ENCODE data around the gene MLC1. TPM values are rescaled to one million over a fixed set of nuclear protein-coding genes. Genes with fewer than 3 reads are reported as not detected.

MLC1 gene
- total RNA-seq, 4 donors from 2014 or later = 0.49 to 3.4 (median 0.70) TPM

- Histone ChIP-seq H3K27ac (no peak overlapping the region), H3K4me1 (peaks cover 18% of the 10 kb centered on the region), H3K36me3 (no peaks in the 10 kb centered on the region), H3K4me3 (no peak overlapping the region), H3K27me3 (peaks cover 29% of the 10 kb centered on the region), H3K9me3 (no peaks in the 10 kb centered on the region)
- no peak for DNase-seq (ENCODE audit: low spot score in 2 of 2)
- WGBS = 90% methylated on average over 3 of the region's 13 CpGs
- no peak for TF ChIP-seq EP300 (IDR thresholded peaks at IDR 0.05)
- TF ChIP-seq POLR2AphosphoS5 (IDR thresholded peaks at IDR 0.05) = no peak
- no peak for TF ChIP-seq CTCF (IDR thresholded peaks at IDR 0.05)
- TF ChIP-seq POLR2A (IDR thresholded peaks at IDR 0.05) = no peak
Observed at GRCh38 chr22:50025993-50026392, 59.2 kb downstream of the MLC1 start.

GRCh38 chr22:50022171-50022819 lies 62.9 kb downstream of the MLC1 start:
- Histone ChIP-seq H3K27me3 (peaks cover 29% of the 10 kb centered on the region), H3K36me3 (no peaks in the 10 kb centered on the region), H3K27ac (no peak overlapping the region), H3K9me3 (no peaks in the 10 kb centered on the region), H3K4me3 (no peak overlapping the region), H3K4me1 (peaks cover under 1% of the 10 kb centered on the region)
- no peak for DNase-seq (ENCODE audit: low spot score in 2 of 2)
- 82% methylated on average over 14 of the region's 14 CpGs for WGBS
- TF ChIP-seq POLR2AphosphoS5 (IDR thresholded peaks at IDR 0.05) (no peak), EP300 (IDR thresholded peaks at IDR 0.05) (no peak), CTCF (IDR thresholded peaks at IDR 0.05) (no peak), POLR2A (IDR thresholded peaks at IDR 0.05) (no peak)

GRCh38 chr22:50020606-50021005 lies 64.6 kb downstream of the MLC1 start:
- Histone ChIP-seq H3K9me3 (no peaks in the 10 kb centered on the region), H3K27ac (no peak overlapping the region), H3K4me3 (no peak overlapping the region), H3K27me3 (peaks cover 39% of the 10 kb centered on the region), H3K36me3 (no peaks in the 10 kb centered on the region), H3K4me1 (peaks cover 4% of the 10 kb centered on the region)
- DNase-seq (ENCODE audit: low spot score in 2 of 2) = no peak
- WGBS = 89% methylated on average over 15 of the region's 15 CpGs
- no peak for TF ChIP-seq CTCF (IDR thresholded peaks at IDR 0.05)
- TF ChIP-seq POLR2AphosphoS5 (IDR thresholded peaks at IDR 0.05) = no peak
- TF ChIP-seq POLR2A (IDR thresholded peaks at IDR 0.05) = no peak
- TF ChIP-seq EP300 (IDR thresholded peaks at IDR 0.05) = no peak

- WGBS = 68% methylated on average over 3 of the region's 3 CpGs
- no peaks in the 10 kb centered on the region for H3K9me3 ChIP-seq
- H3K4me1 ChIP-seq = peaks cover 16% of the 10 kb centered on the region
- H3K27me3 ChIP-seq = peaks cover 47% of the 10 kb centered on the region
- TF ChIP-seq POLR2AphosphoS5 (IDR thresholded peaks at IDR 0.05) = no peak
- TF ChIP-seq CTCF (IDR thresholded peaks at IDR 0.05) = no peak
- no peak for TF ChIP-seq EP300 (IDR thresholded peaks at IDR 0.05)
- TF ChIP-seq POLR2A (IDR thresholded peaks at IDR 0.05) = no peak
- no peaks in the 10 kb centered on the region for H3K36me3 ChIP-seq
- no peak overlapping the region for H3K27ac ChIP-seq
- H3K4me3 ChIP-seq = no peak overlapping the region
- DNase-seq (ENCODE audit: low spot score in 2 of 2) = no peak
Observed at GRCh38 chr22:50019316-50019715, 65.9 kb downstream of the MLC1 start.

- H3K4me3 ChIP-seq = no peak overlapping the region
- no peaks in the 10 kb centered on the region for H3K9me3 ChIP-seq
- WGBS = 59% methylated on average over 11 of the region's 11 CpGs
- no peak for DNase-seq (ENCODE audit: low spot score in 2 of 2)
- H3K27me3 ChIP-seq = peaks cover 53% of the 10 kb centered on the region
- H3K36me3 ChIP-seq = no peaks in the 10 kb centered on the region
- no peak for TF ChIP-seq POLR2A (IDR thresholded peaks at IDR 0.05)
- no peak for TF ChIP-seq EP300 (IDR thresholded peaks at IDR 0.05)
- TF ChIP-seq CTCF (IDR thresholded peaks at IDR 0.05) = no peak
- TF ChIP-seq POLR2AphosphoS5 (IDR thresholded peaks at IDR 0.05) = no peak
- H3K4me1 ChIP-seq = peaks cover 16% of the 10 kb centered on the region
- H3K27ac ChIP-seq = no peak overlapping the region
Observed at GRCh38 chr22:50018608-50019285, 66.5 kb downstream of the MLC1 start.
